HUES6 (cell line): ENCODE results near the gene USP48.

ENCODE experiments used
- H3K27ac ChIP-seq: 2 replicates; pipeline ENCODE4 v1.7.0; 2013; ENCODE audit warnings: low read depth, mild to moderate bottlenecking, low read length, inconsistent platforms
- H3K27me3 ChIP-seq: 2 replicates; pipeline ENCODE4 v1.6.1; 2013; ENCODE audit warnings: low read length; ENCODE audit not compliant: control insufficient read depth, insufficient read depth
- H3K36me3 ChIP-seq: 2 replicates; pipeline ENCODE4 v1.6.1; 2013; ENCODE audit warnings: low read length; ENCODE audit not compliant: control insufficient read depth, insufficient read depth
- H3K4me1 ChIP-seq: 2 replicates; pipeline ENCODE4 v1.6.1; 2013; ENCODE audit warnings: low read length; ENCODE audit not compliant: control insufficient read depth, insufficient read depth
- H3K4me3 ChIP-seq: 2 replicates; pipeline ENCODE4 v1.5.1; 2013; ENCODE audit warnings: low read depth, low read length
- H3K9ac ChIP-seq: one replicate; pipeline ENCODE4 v1.6.1; 2013; ENCODE audit warnings: mild to moderate bottlenecking, low read length
- H3K9me3 ChIP-seq: 2 replicates; pipeline ENCODE4 v1.6.1; 2013; ENCODE audit warnings: low read depth, low read length; ENCODE audit not compliant: control insufficient read depth, insufficient read depth

Gene USP48

DNA sequence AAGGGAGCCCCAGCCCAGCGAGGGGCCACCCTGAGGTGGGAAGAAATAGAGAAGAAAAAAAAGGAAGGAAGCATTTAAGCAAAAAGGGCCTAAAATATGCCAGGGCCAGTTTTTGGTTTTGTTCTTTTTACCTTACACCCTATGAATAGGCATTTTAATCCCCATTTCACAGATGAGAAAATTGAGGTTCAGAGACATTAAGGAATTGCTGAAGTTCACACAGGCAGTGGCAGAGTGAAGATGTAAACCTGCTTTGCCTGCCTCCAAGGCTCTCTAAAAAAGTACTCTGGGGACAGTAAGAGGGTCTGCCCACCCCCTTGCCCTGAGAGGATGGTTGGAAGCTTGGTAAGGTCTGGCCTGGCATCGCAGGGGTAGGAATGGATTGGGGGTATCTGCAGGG lies 133.6 kb downstream of the USP48 start:
- H3K36me3 ChIP-seq, result no peaks in the 10 kb centered on the region
- no peak overlapping the region for H3K27ac ChIP-seq
- H3K4me3 ChIP-seq, result no peak overlapping the region
- H3K9me3 ChIP-seq, result no peaks in the 10 kb centered on the region
- no peak overlapping the region for H3K9ac ChIP-seq
- H3K27me3 ChIP-seq, result peaks cover 19% of the 10 kb centered on the region
- peaks cover 13% of the 10 kb centered on the region for H3K4me1 ChIP-seq

DNA sequence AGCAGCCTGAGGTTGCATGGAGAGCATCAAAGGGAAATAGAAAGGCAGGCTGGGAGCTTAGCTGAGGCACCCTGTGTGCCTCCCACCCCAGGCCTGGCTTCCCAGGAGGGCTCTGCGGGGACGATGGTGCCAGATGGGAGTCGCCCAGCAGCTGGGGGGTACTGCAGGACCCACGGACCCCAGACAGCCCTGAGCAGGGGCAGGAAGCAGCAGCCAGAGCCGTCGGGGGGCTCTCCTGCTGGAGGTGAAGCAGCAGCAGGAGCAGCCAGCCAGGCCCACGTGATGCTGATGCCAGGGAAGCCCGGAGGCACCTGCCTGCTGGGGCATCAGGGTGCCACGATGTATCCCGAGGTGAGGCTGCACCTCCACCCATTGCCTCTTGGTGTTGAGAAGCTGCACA lies 134.2 kb downstream of the USP48 start:
- H3K9me3 ChIP-seq, result no peaks in the 10 kb centered on the region
- no peaks in the 10 kb centered on the region for H3K36me3 ChIP-seq
- H3K9ac ChIP-seq, result no peak overlapping the region
- peaks cover 19% of the 10 kb centered on the region for H3K27me3 ChIP-seq
- no peak overlapping the region for H3K27ac ChIP-seq
- peaks cover 13% of the 10 kb centered on the region for H3K4me1 ChIP-seq
- H3K4me3 ChIP-seq, result no peak overlapping the region

DNA sequence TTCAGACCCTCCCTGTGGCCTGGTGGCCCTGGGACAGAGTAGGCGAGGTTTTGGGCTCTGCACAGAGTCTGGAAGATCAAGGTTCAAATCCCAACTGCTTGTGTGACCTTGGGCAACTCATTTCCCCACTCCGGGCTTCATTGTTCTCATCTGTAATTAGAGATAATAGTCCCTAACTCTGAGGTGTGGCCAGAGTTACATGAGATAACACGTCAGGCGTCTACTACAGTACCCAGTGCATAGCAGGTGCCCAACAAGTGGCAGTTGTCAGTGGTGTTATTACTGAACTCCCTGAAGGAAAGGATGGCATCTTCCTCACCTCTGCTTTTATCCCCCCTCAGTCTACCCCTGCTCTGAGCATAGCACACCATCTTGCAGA lies 134.6 kb downstream of the USP48 start:
- peaks cover 19% of the 10 kb centered on the region for H3K27me3 ChIP-seq
- peaks cover 13% of the 10 kb centered on the region for H3K4me1 ChIP-seq
- H3K27ac ChIP-seq, result no peak overlapping the region
- no peak overlapping the region for H3K4me3 ChIP-seq
- no peaks in the 10 kb centered on the region for H3K36me3 ChIP-seq
- H3K9ac ChIP-seq, result no peak overlapping the region
- H3K9me3 ChIP-seq, result no peaks in the 10 kb centered on the region

DNA sequence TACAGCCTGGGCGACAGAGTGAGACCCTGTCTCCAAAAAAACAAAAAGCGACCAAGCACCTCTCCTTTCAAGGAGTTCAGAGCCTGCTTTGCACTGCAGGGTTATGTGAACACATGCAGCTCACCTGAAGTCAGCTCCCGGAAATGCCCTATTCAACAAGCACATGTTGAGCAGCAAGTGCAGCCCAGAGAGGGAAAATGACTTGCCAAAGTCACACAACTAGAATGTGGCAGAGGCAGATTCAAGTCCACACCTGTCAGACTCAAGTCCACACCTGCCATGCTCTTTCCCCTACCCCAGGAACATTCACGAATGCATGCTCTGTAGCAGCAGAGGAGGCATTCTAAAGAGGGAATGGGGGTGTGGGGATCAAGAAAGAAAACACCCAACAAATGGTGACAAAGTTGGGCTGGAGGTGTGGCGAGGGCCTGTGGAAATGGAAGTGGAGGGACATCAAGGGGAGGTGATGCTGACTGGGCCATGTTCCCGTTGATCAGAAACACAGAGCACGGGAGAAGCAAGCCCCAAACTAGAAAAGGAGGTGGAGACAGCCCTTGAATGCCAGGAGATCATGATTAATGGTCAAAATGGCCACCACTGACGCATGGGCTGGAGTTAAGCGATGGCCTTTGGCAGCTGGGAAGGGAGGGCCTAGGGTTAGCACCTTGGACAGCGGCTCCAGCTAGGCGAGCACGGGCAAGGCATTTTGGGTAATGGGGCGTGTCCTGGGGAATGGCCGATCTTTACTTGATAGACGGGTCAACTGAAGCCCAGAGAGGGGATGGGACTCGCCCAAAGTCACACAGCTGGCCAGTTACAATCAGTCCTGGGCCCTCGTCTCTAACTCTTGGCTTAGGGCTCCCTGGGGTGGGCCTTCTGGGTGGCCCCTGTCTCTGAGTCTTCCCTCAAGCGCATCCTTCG lies 135.3 kb downstream of the USP48 start:
- H3K4me1 ChIP-seq, result peaks cover 12% of the 10 kb centered on the region
- H3K27ac ChIP-seq, result no peak overlapping the region
- peaks cover 15% of the 10 kb centered on the region for H3K27me3 ChIP-seq
- no peak overlapping the region for H3K4me3 ChIP-seq
- H3K9me3 ChIP-seq, result no peaks in the 10 kb centered on the region
- H3K36me3 ChIP-seq, result no peaks in the 10 kb centered on the region
- H3K9ac ChIP-seq, result no peak overlapping the region

DNA sequence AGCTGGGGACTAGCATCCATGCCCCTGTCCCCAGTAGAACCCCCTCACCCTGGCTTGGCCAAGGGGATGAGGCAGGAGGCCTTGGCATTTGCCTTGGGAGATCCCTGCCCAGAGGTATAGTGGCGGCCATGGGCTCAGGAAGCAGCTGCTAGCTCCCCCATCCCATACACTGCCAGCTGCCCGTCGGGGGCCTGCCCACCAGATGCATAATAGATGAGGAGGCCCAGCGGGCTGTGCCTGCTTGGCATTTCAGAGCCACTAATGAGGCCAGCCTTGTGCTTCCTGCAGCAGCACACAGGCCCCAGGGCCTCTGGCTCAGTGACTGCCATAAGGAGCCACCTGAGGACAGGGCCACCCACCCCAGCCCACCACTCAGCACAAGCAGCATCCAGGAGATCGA lies 137.4 kb downstream of the USP48 start:
- Histone ChIP-seq H3K27ac (no peak overlapping the region), H3K4me3 (no peak overlapping the region), H3K9ac (no peak overlapping the region), H3K9me3 (no peaks in the 10 kb centered on the region), H3K27me3 (no peaks in the 10 kb centered on the region), H3K36me3 (no peaks in the 10 kb centered on the region), H3K4me1 (peaks cover 2% of the 10 kb centered on the region; the same call in 1 of the 2 replicates)

DNA sequence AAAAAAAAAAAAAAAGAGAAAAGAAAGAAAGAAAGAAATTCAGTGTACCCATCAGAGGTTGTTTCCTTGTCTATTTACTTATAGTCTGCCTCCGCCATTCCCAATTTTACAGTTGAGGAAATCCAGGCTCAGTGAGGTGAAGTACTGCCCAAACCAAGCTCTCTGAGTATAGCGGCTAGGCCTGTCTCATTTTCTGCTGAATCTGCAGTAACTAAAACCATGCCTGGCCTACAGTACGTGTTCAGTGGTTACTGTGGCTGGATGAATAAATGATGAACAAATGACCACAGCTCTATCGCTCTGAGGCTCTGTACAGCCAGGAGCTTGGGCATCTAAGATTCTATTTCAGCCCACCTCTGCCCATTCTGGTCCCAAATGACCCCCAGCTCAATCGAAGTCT lies 138.0 kb downstream of the USP48 start:
- no peak overlapping the region for H3K27ac ChIP-seq
- no peaks in the 10 kb centered on the region for H3K36me3 ChIP-seq
- no peaks in the 10 kb centered on the region for H3K9me3 ChIP-seq
- peaks cover 8% of the 10 kb centered on the region; the same call in 1 of the 2 replicates for H3K4me1 ChIP-seq
- no peaks in the 10 kb centered on the region for H3K27me3 ChIP-seq
- no peak overlapping the region for H3K4me3 ChIP-seq
- H3K9ac ChIP-seq, result no peak overlapping the region

DNA sequence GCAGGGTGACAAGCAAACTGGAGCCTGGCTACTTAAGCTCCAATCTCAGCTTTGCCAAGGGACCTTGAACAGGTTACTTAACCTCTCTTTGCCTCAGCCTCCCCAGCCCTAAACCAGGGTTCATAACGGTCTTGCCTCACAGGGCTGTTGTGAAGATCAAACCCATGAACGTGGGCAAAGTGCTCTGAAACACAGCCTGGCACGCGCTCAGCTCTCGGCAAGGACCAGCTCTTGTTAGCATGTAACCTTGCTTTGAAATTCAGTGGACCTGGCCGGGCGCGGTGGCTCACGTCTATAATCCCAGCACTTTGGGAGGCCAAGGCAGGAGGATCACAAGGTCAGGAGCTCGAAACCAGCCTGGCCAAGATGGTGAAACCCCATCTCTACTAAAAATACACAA lies 138.6 kb downstream of the USP48 start:
- no peaks in the 10 kb centered on the region for H3K9me3 ChIP-seq
- no peak overlapping the region for H3K4me3 ChIP-seq
- H3K36me3 ChIP-seq, result no peaks in the 10 kb centered on the region
- no peak overlapping the region for H3K9ac ChIP-seq
- H3K4me1 ChIP-seq, result peaks cover 12% of the 10 kb centered on the region; the same call in 1 of the 2 replicates
- no peaks in the 10 kb centered on the region for H3K27me3 ChIP-seq
- H3K27ac ChIP-seq, result no peak overlapping the region

DNA sequence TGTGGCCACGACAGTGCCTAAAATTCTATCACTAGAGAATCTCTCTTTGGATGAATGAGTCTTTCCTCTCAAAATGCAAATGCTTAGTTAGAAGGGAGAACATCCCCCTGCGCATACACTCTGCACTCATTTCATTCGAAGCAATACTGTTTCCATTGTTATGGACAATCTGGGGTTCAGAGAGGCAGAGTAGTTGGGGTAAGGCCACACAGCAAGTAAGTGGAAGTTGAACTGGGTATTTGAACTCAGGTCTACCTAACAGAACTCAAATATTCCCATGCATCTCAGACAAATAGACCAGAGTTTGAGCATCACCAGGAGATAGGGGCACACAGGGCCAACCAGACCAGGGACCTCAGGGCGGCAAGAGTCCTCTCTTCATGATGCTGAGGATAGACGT lies 139.3 kb downstream of the USP48 start:
- no peak overlapping the region for H3K27ac ChIP-seq
- no peaks in the 10 kb centered on the region for H3K36me3 ChIP-seq
- peaks cover 19% of the 10 kb centered on the region; the same call in 1 of the 2 replicates for H3K4me1 ChIP-seq
- no peaks in the 10 kb centered on the region for H3K27me3 ChIP-seq
- H3K9me3 ChIP-seq, result no peaks in the 10 kb centered on the region
- no peak overlapping the region for H3K4me3 ChIP-seq
- H3K9ac ChIP-seq, result no peak overlapping the region

DNA sequence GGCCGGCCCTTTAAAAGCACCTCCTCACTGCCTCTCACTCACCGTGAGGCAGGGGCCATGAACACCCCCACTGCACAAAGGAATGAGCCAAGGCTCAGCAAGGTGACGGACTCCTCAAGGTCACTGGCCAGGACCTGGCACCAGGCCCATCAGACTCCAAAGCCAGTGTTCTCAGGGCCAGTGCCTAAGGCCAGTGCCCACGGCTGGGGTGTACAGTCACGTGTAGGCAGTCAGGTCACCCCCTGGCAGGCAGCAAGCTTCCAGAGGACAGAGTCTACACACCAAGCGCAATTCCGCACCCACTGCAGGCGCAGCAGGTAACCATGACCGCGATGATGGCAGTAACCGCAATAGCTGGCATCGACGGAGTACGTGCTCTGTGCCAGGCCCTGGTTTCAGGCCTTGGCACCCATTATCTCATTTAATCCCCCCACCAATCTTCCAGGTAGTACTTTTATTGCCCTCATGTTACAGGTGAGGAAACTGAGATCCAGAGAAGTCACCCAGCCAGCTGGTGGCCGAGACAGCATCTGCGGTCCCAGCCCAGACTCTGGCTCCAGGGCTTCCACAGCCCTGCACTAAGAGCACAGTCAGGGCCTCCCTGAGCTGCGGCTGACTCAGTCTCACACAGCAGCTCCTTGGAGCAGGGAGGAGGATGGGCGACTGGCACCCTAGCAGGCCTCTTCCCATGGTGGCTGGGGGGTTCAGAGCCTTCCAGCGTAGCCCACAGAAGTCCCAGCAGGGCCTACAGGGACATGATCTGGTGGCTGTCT lies 140.8 kb downstream of the USP48 start:
- no peak overlapping the region for H3K4me3 ChIP-seq
- H3K4me1 ChIP-seq, result peaks cover 23% of the 10 kb centered on the region; the same call in 1 of the 2 replicates
- H3K9ac ChIP-seq, result no peak overlapping the region
- H3K27me3 ChIP-seq, result no peaks in the 10 kb centered on the region
- H3K9me3 ChIP-seq, result no peaks in the 10 kb centered on the region
- H3K36me3 ChIP-seq, result no peaks in the 10 kb centered on the region
- no peak overlapping the region for H3K27ac ChIP-seq

DNA sequence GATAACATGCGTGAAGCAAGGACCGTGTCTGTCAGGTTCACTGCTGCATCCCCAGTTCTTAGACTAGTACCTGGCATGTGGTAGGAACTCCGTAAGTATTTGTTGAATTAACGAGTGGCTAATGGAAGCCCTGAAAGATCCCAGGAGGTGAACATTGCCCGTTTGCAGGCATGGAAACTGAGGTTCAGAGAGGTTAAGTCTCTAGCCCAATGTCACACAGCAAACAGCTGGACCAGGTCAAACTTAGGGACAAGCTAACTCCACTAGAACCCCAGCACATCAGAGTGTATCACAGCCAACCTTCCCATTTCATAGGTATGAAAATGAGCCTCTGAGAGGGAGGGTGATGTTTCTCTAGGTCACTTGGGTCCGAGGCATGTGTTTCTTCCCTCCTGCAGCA lies 141.4 kb downstream of the USP48 start:
- Histone ChIP-seq H3K36me3 (no peaks in the 10 kb centered on the region), H3K9me3 (no peaks in the 10 kb centered on the region), H3K27ac (no peak overlapping the region), H3K9ac (no peak overlapping the region), H3K27me3 (no peaks in the 10 kb centered on the region), H3K4me3 (no peak overlapping the region), H3K4me1 (peaks cover 23% of the 10 kb centered on the region; the same call in 1 of the 2 replicates)

DNA sequence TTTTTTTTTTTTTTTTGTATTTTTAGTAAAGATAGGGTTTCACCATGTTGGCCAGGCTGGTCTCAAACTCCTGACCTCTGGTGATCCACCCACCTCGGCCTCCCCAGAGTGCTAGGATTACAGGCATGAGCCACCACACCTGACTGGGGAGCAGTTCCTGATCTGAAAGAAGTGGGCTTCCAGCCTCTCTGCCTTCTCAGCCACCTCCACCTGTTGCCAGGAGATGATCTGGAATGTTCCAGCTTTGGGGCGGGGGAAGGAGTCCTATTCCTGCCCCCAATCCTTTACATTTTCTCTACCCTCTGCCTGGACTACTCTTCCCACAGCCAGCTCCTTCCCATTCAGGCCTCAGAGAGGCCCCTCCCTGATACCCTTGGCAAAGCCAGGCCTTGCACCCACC lies 141.9 kb downstream of the USP48 start:
- Histone ChIP-seq H3K27ac (no peak overlapping the region), H3K9ac (no peak overlapping the region), H3K27me3 (no peaks in the 10 kb centered on the region), H3K9me3 (no peaks in the 10 kb centered on the region), H3K4me3 (no peak overlapping the region), H3K36me3 (no peaks in the 10 kb centered on the region), H3K4me1 (peaks cover 23% of the 10 kb centered on the region; the same call in 1 of the 2 replicates)
